Coronary artery (tissue), 2 donors: ENCODE data around the gene ASF1A.

Experiments
- DNase-seq: peaks from one replicate; pipeline ENCODE4 v3.0.0-alpha.2; 2017; ENCODE audit warnings: low spot score
- H3K27ac ChIP-seq, 2 donors: fragments of 200-600 bp; sonication (generic); one replicate each; pipeline ENCODE4 v1.5.1; 2016 to 2019
- H3K4me3 ChIP-seq: fragments of 200-600 bp; sonication (generic); 2 replicates; pipeline ENCODE4 v1.5.1; 2016; ENCODE audit warnings: mild to moderate bottlenecking, moderate library complexity
- TF ChIP-seq, protein P1 (sequence below): fragments of 200-600 bp; sonication (generic); IDR thresholded peaks from one replicate; pipeline ENCODE4 v1.5.1; 2019; ENCODE audit warnings: antibody characterized with exemption

ASF1A gene

GRCh38 chr6:118923035-118923434 lies 29.1 kb downstream of the ASF1A start:
- no peak overlapping the region for H3K27ac ChIP-seq
- TF ChIP-seq, protein P1, sequence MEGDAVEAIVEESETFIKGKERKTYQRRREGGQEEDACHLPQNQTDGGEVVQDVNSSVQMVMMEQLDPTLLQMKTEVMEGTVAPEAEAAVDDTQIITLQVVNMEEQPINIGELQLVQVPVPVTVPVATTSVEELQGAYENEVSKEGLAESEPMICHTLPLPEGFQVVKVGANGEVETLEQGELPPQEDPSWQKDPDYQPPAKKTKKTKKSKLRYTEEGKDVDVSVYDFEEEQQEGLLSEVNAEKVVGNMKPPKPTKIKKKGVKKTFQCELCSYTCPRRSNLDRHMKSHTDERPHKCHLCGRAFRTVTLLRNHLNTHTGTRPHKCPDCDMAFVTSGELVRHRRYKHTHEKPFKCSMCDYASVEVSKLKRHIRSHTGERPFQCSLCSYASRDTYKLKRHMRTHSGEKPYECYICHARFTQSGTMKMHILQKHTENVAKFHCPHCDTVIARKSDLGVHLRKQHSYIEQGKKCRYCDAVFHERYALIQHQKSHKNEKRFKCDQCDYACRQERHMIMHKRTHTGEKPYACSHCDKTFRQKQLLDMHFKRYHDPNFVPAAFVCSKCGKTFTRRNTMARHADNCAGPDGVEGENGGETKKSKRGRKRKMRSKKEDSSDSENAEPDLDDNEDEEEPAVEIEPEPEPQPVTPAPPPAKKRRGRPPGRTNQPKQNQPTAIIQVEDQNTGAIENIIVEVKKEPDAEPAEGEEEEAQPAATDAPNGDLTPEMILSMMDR = no peak
- no peak for DNase-seq
- H3K4me3 ChIP-seq = no peak overlapping the region

DNA sequence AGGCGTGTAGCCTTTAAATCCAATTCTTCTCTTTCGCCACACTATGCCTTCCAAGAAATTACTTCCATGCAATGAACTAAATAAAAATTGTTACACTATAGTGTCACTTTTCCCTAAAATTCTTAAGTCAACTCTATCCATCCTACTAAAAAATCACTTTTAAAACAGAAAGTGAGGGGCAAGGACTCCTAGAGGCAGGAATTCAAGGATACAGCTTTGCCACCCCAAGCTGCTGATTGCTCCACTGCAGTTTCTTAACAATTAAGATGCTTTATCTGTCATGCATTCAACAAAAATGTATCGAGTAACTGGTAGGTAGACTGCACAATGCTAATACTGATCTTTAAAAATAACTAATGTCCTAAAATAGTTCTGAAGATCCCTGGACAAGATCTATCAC lies 36.7 kb downstream of the ASF1A start:
- no peak for DNase-seq
- H3K4me3 ChIP-seq = no peak overlapping the region
- TF ChIP-seq, protein P1 = no peak
- no peak overlapping the region for H3K27ac ChIP-seq

- no peak overlapping the region for H3K4me3 ChIP-seq
- TF ChIP-seq, protein P1 = no peak
- DNase-seq = no peak
- no peak overlapping the region for H3K27ac ChIP-seq
These were observed 37.5 kb downstream of the ASF1A start for GRCh38 chr6:118931436-118931835.

DNA sequence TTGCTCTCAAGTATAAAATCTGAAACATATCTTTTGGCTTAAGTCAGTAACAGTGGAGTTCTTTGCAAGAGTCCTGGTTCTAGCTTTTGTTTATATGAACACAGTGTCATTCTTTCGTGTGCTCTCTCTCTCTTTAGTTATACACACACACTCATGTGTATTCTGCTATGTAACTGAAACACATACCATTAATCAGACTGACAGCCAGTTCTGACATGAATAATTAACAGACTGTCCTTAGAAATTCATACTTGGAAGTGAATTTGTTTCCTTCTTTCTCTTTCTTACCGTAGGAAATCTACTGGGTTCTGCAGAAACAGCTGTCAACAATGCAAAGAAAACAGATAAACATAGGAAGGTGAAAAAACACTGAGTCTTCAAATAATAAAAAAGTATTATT lies 38.5 kb downstream of the ASF1A start:
- TF ChIP-seq, protein P1 = no peak
- no peak overlapping the region for H3K27ac ChIP-seq
- no peak for DNase-seq
- no peak overlapping the region for H3K4me3 ChIP-seq

DNA sequence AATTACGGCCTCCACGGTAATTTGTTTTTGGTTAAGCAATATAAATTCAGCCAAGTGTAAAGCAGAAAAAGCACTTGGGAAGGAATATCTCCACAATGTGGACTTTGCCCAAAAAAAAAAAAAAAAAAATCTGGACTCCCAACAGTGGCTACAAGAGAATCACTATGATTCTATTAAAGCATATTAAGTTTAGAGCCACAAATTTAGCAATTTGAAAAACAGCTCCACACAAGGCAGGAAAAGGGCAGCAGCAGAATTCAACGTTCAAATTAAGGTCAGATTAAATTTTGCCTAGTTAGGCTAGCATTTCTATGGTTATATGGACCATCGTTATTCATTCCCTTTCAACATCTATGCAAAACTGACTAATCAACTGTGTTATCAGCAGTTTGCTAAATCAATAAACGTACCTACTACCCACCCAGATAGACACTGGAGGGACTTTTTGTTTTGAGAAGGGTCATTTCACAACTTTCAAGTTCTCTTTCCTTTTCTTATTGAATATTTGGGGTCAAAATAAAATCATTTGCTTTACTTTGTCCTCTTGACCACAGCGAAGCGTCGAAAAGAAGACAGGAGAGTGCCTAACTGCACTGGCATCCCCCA lies 40.0 kb downstream of the ASF1A start:
- H3K4me3 ChIP-seq = peak overlapping the region; percentile 83
- TF ChIP-seq, protein P1 = no peak
- DNase-seq = no peak
- H3K27ac ChIP-seq = peak overlapping the region; percentile 93 to 95

- Histone ChIP-seq H3K27ac (peak within 1 kb of the TSS; percentile 93 to 95), H3K4me3 (peak within 1 kb of the TSS; percentile 83)
- DNase-seq = peak; percentile 88
- TF ChIP-seq, protein P1 = no peak
These were observed 40.7 kb downstream of the ASF1A start, which contains the start of gene MCM9 for GRCh38 chr6:118934461-118935330. Gene MCM9, minus strand, starts transcription at chr6:118935159. Its CDS starts 3,436 bp downstream, at chr6:118931723.

DNA sequence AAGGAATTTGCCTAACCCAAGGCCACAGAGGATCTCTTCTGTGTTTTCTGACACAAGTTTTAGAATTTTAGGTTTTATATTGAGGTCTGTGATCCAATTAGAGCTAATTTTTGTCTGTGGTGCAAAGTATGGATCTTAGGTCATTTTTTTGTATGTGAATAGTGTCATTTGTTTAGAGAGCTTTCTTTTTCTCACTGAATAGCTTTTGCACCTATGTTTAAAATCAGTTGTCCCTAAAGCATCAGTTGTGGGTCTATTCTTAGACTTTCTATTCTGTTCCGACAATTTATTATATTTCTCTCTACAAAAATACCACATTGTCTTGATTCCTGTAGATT lies 41.3 kb downstream of the ASF1A start:
- DNase-seq = no peak
- H3K4me3 ChIP-seq = peak overlapping the region; percentile 83
- TF ChIP-seq, protein P1 = no peak
- H3K27ac ChIP-seq = peak overlapping the region; percentile 93 to 95
